ENCODE measurements around the gene ZXDC.

The ZXDC gene

GRCh38 chr3:126415661-126416591 lies 59.8 kb downstream of the ZXDC start:
- no peak for DNase-seq (ENCODE audit: low spot score)

GRCh38 chr3:126414961-126415660 lies 60.6 kb downstream of the ZXDC start:
- DNase-seq (ENCODE audit: low spot score) = no peak

GRCh38 chr3:126414406-126414805 lies 61.3 kb downstream of the ZXDC start:
- no peak for DNase-seq (ENCODE audit: low spot score)

- no peak for DNase-seq (ENCODE audit: low spot score)
Observed at GRCh38 chr3:126413693-126414080, 62.0 kb downstream of the ZXDC start.

GRCh38 chr3:126412841-126413692 lies 62.6 kb downstream of the ZXDC start:
- no peak for DNase-seq (ENCODE audit: low spot score)

- DNase-seq (ENCODE audit: low spot score) = no peak
Observed at GRCh38 chr3:126408099-126408498, 67.6 kb downstream of the ZXDC start.

GRCh38 chr3:126407412-126408044 lies 68.2 kb downstream of the ZXDC start:
- no peak for DNase-seq (ENCODE audit: low spot score)

GRCh38 chr3:126406389-126407296 lies 69.0 kb downstream of the ZXDC start:
- no peak for DNase-seq (ENCODE audit: low spot score)

- DNase-seq (ENCODE audit: low spot score) = no peak
Observed at GRCh38 chr3:126402666-126403302, 72.9 kb downstream of the ZXDC start.

- no peak for DNase-seq (ENCODE audit: low spot score)
Observed at GRCh38 chr3:126402178-126402577, 73.5 kb downstream of the ZXDC start.

GRCh38 chr3:126401611-126402160 lies 74.0 kb downstream of the ZXDC start:
- DNase-seq (ENCODE audit: low spot score) = no peak

- DNase-seq (ENCODE audit: low spot score) = no peak
Observed at GRCh38 chr3:126399756-126400155, 75.9 kb downstream of the ZXDC start.

- DNase-seq (ENCODE audit: low spot score) = no peak
Observed at GRCh38 chr3:126399351-126399735, 76.3 kb downstream of the ZXDC start.

- no peak for DNase-seq (ENCODE audit: low spot score)
Observed at GRCh38 chr3:126398423-126399350, 77.0 kb downstream of the ZXDC start.

GRCh38 chr3:126397610-126398422 lies 77.9 kb downstream of the ZXDC start:
- DNase-seq (ENCODE audit: low spot score) = no peak

- no peak for DNase-seq (ENCODE audit: low spot score)
Observed at GRCh38 chr3:126396536-126396935, 79.2 kb downstream of the ZXDC start.

- DNase-seq (ENCODE audit: low spot score) = no peak
Observed at GRCh38 chr3:126395846-126396513, 79.7 kb downstream of the ZXDC start.

GRCh38 chr3:126394977-126395321 lies 80.7 kb downstream of the ZXDC start:
- no peak for DNase-seq (ENCODE audit: low spot score)
